Activated CD4-positive, alpha-beta T cell treated with anti-CD3 and anti-CD28 coated beads, Interleukin-2, amount 50 U/mL, for 48 hours (primary cell): Measurements from ENCODE around the gene CGN.

ENCODE experiments used
- DNase-seq, 2 experiments: peaks; one replicate each; pipeline ENCODE4 v3.0.0-alpha.2; 2020

The CGN gene

GRCh38 chr1:151547900-151548230, 36.7 kb downstream of the CGN start:
- DNase-seq, result no peak

- no peak for DNase-seq
These were observed 38.0 kb downstream of the CGN start for GRCh38 chr1:151549199-151549598.

- DNase-seq, result no peak
These were observed 42.5 kb downstream of the CGN start for GRCh38 chr1:151553659-151554058.

DNA sequence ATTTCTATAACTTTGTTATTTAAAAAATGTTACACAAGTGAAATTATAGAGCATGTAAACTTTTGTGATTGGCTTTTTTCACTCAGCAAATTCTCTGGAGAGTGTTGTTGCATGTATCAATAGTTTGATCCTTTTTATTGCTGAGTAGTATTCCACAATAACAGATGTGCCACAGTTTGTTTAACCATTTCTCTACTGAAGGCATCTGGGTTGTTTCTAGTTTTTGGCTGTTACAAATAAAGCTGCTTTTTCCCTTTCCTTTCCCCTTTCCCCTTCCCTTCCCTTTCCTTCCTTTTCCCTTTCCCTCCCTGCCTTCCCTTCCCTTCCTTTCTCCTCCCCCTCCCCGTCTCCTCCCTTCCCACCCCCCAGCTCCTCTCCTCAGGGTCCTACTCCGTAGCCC, 44.9 kb downstream of the CGN start:
- no peak for DNase-seq

DNA sequence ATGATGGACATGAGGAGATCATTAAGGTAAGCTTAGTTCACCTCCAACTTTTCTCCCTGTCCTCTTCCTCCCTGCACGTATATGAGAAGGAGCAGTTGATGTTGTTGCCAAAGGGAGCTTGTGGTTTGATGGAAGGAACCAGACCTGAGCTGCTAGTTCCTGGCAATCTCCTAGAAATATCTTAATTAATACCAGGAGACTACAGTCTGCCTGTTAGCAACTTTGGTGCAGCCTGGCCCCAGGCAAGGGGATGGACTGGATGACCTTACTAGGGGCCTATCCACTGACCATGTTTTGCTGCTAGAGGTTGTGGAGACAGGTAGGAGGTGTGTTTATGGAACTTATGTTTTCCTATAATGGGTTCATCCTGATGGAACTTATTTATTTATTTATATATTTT, 51.5 kb downstream of the CGN start:
- DNase-seq, result no peak

GRCh38 chr1:151563376-151563775, 52.2 kb downstream of the CGN start:
- DNase-seq, result no peak

- no peak for DNase-seq
These were observed 54.5 kb downstream of the CGN start for GRCh38 chr1:151565502-151566189.

DNA sequence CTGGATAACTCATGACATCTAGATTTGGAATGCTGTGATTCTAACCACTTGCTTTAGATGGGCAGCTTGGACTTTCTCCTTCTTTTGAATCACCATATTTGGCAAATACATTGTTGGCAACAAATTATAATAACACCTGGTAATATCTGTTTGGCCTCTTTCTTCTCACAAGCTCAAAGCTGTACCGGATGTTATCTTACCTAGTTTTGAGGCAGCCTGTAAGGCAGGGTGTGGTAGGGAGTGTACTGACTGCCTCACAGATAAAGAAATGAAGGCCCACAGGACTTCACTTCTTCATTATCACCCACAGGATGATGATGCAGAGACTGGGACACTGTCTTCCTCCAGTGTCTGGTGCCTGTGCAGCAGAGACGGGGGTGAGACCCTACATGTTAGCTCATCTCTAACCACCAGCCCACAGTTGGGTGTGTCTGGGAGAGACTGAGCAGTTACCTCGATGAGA, 57.5 kb downstream of the CGN start:
- DNase-seq, result no peak

DNA sequence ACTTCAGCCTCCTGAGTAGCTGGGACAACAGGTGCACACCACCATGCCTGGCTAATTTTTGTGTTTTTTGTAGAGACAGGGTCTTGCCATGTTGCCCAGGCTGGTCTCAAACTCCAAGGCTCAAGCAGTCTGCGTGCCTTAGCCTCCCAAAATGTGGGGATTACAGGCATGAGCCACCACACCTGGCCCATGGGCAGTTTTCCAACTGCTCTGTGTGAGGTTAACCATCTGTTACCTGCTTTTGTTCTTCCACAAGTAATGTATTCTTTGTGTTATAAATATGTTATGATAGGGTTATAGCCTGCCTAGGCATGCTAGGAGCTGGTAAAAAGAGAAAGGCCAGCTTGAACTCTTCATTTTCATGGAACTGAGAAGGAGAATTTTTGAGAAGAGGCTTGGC, 59.6 kb downstream of the CGN start:
- no peak for DNase-seq

- peak; percentile 13 to 42 for DNase-seq
These were observed 63.7 kb downstream of the CGN start for GRCh38 chr1:151574575-151575529.

GRCh38 chr1:151577173-151577572, 66.0 kb downstream of the CGN start:
- no peak for DNase-seq

DNA sequence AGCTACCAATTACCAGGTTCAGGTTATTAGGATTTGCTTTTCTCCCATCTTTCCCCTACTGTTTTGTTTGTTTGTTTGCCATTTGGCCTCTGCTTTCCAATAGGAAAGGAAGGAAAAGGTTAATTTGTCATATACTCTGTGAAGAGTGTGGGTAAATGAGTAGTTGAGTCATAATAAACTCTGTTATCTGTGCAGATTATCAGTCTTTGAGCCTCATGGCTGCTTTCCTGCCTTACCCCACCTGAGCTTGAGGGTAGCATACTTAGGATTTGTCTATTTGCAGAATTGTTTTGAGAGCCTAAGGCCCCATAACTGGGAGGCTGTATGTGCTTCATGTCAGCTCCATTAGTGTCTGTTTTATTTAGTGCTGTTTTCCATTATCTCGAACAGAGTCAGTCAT, 67.8 kb downstream of the CGN start:
- no peak for DNase-seq

DNA sequence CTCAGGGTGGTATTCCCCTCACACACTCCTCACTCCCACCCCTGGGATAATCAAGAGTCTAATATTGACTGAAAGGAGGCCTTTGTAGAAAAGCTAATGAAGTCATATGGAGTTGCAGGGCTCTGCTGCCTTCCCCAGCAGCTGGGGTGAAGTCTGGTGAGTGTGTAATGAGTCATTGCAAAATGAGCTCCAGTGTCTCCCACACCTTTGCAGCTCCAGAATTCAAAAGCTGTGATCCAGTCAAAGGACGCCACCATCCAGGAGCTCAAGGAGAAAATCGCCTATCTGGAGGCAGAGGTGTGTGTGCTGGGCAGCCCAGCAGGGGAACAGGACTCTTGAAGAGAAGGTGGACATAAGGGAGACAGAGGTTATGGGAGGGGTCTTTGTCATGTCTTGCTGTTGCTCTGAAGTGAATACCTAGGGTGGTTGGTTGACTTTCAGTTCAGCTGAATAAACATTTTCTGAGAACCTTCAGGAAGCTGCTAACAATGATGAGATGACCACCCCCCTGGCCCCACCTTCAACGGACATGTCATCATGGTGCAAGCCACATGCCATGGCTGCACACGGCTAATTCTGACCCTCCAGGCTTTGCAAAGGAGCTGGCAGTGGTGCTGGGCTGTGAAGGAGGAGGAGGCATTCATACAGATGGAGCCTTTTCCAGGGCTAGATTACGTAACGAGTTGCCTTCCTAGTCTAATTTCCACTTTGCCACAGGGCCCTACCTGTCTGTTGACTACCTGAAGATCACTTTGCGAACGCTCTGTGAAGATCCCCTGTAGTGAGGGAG, 68.4 kb downstream of the CGN start:
- no peak for DNase-seq

- DNase-seq, result no peak
These were observed 70.3 kb downstream of the CGN start for GRCh38 chr1:151581451-151581850.

DNA sequence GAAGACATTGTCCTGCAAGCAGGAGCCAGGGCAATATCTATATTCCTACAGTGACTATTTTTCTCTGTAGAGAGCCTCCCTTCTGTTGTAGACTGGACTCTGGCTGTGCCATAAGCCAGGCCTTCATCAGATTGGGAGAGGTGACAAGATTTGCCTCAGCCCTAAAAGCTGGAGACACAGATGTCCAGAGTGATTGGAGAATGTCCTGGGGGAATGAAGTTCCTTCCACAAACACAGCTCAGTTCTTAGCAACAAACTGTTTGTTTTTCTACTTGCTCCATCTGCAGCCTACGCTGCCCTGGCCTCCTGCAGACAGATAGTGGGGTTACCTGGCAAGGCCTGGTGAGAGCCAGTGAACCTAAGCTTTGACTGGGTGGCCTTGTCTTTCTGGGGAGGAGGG, 70.7 kb downstream of the CGN start:
- no peak for DNase-seq

DNA sequence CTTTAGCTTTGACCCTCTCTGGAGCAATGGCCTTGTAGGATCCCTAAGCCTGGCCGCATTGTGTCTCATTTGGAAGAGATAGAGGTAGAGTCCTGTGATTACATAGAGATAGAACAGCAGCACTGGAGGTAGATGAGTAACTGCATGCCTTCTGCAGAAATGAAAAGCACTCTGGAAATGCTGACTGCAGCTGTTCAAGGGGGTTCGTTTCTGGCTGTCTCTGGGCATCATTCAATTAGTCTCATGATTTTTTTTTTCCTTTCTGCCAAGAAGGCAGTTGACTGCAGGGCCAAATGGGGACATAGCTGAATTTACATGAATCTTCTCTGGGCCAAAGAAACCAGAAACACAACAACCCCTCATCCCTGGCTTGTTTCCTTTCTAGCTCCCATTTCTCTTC, 72.6 kb downstream of the CGN start:
- no peak for DNase-seq

- no peak for DNase-seq
These were observed 73.1 kb downstream of the CGN start for GRCh38 chr1:151584278-151584677.

DNA sequence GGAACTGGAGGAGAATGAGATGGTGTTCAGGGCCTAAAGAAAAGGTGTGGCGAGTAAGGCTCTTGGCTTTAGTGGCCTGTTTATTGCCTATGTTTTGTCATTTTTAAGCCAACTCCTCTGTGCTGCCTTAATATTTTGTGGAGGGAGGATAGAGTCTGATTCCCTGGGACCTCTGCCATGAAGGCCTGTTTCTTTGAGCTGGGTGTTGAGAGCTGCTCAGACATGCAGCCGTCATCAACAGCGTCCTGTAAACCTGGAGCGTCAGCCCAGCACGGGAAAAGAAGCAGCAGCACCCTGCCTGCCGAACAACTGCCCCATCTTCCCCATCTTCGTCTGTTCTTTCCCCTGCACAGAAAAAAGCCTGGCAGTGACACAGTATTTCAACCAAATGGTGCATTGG, 73.6 kb downstream of the CGN start:
- DNase-seq, result no peak

- no peak for DNase-seq
These were observed 74.4 kb downstream of the CGN start for GRCh38 chr1:151585622-151586021.
